GM19397 (cell line): ENCODE results near the gene FNIP1.
A peak's percentile ranks its signal among the peaks of the same experiment; 100 is the strongest.
"Not testable (repeated sequence)": the region's sequence is repeated elsewhere in the genome, so short reads cannot be mapped to it uniquely, and the experiment has no call there.

Experiments
- ATAC-seq: cut with Tn5 transposase; IDR thresholded peaks from one replicate; pipeline ENCODE4 v1.9.1; 2021; ENCODE audit warnings: mild to moderate bottlenecking, moderate library complexity; ENCODE audit not compliant: unreplicated experiment

Gene FNIP1

GRCh38 chr5:131693894-131694293 lies 102.9 kb downstream of the FNIP1 start:
- ATAC-seq: no peak

GRCh38 chr5:131685516-131686171 lies 111.2 kb downstream of the FNIP1 start:
- no peak for ATAC-seq

- no peak for ATAC-seq
These were observed 112.2 kb downstream of the FNIP1 start for GRCh38 chr5:131684595-131684994.

- no peak for ATAC-seq
These were observed 112.8 kb downstream of the FNIP1 start for GRCh38 chr5:131684051-131684450.

- no peak for ATAC-seq
These were observed 114.0 kb downstream of the FNIP1 start for GRCh38 chr5:131682826-131683225.

GRCh38 chr5:131682175-131682574 lies 114.6 kb downstream of the FNIP1 start:
- ATAC-seq: no peak

GRCh38 chr5:131679911-131680310 lies 116.9 kb downstream of the FNIP1 start:
- ATAC-seq: no peak

- ATAC-seq: not testable (repeated sequence)
These were observed 118.5 kb downstream of the FNIP1 start for GRCh38 chr5:131678273-131678672.

- ATAC-seq: no peak
These were observed 119.7 kb downstream of the FNIP1 start for GRCh38 chr5:131677115-131677514.

- ATAC-seq: no peak
These were observed 124.0 kb downstream of the FNIP1 start for GRCh38 chr5:131672776-131673175.

GRCh38 chr5:131671994-131672655 lies 124.7 kb downstream of the FNIP1 start:
- no peak for ATAC-seq

- ATAC-seq: no peak
These were observed 125.4 kb downstream of the FNIP1 start for GRCh38 chr5:131671409-131671808.

- no peak for ATAC-seq
These were observed 131.9 kb downstream of the FNIP1 start for GRCh38 chr5:131664929-131665328.

GRCh38 chr5:131661933-131662332 lies 134.9 kb downstream of the FNIP1 start:
- ATAC-seq: no peak

- ATAC-seq: no peak
These were observed 137.0 kb downstream of the FNIP1 start for GRCh38 chr5:131659841-131660240.

- ATAC-seq: no peak
These were observed 137.5 kb downstream of the FNIP1 start for GRCh38 chr5:131659290-131659689.

- ATAC-seq: no peak
These were observed 142.0 kb downstream of the FNIP1 start for GRCh38 chr5:131654776-131655175.

- no peak for ATAC-seq
These were observed 142.5 kb downstream of the FNIP1 start for GRCh38 chr5:131654309-131654708.

- ATAC-seq: no peak
These were observed 147.7 kb downstream of the FNIP1 start for GRCh38 chr5:131649161-131649560.

GRCh38 chr5:131647048-131647769 lies 149.6 kb downstream of the FNIP1 start:
- ATAC-seq: peak; percentile 76

GRCh38 chr5:131644822-131645221 lies 152.0 kb downstream of the FNIP1 start:
- ATAC-seq: no peak

- no peak for ATAC-seq
These were observed 152.4 kb downstream of the FNIP1 start for GRCh38 chr5:131644370-131644769.
